ENCODE measurements around the gene NFIC.
"Not testable (repeated sequence)": the region's sequence is repeated elsewhere in the genome, so short reads cannot be mapped to it uniquely, and the experiment has no call there.

NFIC gene

GRCh38 chr19:3440082-3440481 lies 73.7 kb downstream of the NFIC start:
- TF ChIP-seq, protein P1, sequence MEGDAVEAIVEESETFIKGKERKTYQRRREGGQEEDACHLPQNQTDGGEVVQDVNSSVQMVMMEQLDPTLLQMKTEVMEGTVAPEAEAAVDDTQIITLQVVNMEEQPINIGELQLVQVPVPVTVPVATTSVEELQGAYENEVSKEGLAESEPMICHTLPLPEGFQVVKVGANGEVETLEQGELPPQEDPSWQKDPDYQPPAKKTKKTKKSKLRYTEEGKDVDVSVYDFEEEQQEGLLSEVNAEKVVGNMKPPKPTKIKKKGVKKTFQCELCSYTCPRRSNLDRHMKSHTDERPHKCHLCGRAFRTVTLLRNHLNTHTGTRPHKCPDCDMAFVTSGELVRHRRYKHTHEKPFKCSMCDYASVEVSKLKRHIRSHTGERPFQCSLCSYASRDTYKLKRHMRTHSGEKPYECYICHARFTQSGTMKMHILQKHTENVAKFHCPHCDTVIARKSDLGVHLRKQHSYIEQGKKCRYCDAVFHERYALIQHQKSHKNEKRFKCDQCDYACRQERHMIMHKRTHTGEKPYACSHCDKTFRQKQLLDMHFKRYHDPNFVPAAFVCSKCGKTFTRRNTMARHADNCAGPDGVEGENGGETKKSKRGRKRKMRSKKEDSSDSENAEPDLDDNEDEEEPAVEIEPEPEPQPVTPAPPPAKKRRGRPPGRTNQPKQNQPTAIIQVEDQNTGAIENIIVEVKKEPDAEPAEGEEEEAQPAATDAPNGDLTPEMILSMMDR (IDR thresholded peaks at IDR 0.05; ENCODE audit: low read depth, low read length, missing control alignments): peak; percentile 75
- DNase-seq (ENCODE audit: low read depth): no peak
- no peak overlapping the region for H3K4me3 ChIP-seq (ENCODE audit: low read depth, low read length)

DNA sequence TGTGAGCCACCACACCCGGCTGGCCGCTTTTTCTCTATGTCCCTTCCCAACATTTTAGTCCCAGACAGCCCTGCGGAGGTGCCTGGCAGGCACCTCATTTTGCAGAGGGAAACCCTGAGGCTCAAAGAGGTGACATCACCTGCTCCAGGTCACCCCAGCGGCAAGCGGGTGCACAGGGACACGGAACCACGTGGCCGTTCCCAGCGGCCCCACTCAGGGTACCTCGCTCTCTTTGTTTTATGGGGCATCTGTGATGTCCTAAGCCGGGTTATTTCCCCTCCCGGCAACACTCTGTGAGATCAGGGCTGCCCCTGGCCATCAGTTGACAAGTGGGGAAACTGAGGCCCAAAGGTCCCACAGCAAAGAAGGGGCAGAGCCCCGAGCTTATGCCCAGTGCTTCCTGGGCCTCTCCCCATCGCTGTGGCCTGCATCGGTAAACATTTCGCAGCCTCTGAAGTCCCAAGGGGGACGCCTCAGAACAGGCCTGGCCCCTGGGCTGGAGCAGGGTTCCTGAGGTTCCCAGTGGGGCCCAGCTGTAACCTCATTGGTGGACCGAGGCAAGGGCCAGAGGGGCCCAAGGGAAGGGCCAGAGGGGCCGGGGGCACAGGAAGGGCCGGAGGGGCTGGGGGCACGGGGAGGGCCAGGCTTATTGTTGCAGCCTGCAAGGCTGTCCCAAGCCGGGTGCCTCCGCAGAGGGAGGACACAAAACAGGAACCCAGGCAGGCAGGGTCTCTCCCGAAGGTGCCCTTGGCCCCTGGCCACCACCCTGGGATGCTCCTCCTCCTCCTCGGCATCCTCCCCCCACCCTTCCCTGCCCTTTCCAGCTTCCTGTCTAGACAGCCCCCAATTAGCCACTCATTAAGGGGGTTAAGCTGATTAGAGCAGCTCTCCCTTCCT lies 75.0 kb downstream of the NFIC start:
- no peak for DNase-seq (ENCODE audit: low read depth)
- TF ChIP-seq, protein P1 (IDR thresholded peaks at IDR 0.05; ENCODE audit: low read depth, low read length, missing control alignments): no peak
- no peak overlapping the region for H3K4me3 ChIP-seq (ENCODE audit: low read depth, low read length)

GRCh38 chr19:3441986-3442329 lies 75.6 kb downstream of the NFIC start:
- TF ChIP-seq, protein P1 (IDR thresholded peaks at IDR 0.05; ENCODE audit: low read depth, low read length, missing control alignments): no peak
- DNase-seq (ENCODE audit: low read depth): no peak
- no peak overlapping the region for H3K4me3 ChIP-seq (ENCODE audit: low read depth, low read length)

DNA sequence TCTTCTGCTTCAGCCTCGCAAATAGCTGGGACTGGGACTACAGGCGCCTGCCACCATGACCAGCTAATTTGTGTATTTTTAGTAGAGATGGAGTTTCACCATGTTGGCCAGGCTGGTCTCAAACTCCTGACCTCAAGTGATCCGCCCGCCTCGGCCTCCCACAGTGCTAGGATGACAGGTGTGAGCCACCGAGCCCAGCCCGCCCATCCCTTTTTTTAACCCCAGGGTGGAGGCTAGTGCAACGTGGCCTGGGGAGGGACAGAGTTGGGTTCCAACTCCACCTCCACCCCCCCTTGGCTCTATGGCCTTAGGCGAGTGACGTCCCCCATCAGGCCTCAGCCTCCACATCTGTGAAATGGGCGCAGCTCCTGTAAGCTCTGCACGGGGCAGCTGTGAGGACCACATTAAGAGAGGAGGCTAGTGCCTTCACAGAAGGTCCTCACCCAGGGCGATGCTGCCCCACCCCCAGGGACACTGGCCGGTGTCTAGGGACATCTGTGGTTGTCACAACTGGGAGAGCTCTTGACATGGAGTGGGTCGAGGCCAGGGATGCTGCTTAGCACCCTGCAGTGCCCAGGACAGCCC lies 76.2 kb downstream of the NFIC start:
- no peak overlapping the region for H3K4me3 ChIP-seq (ENCODE audit: low read depth, low read length)
- TF ChIP-seq, protein P1 (IDR thresholded peaks at IDR 0.05; ENCODE audit: low read depth, low read length, missing control alignments): no peak
- no peak for DNase-seq (ENCODE audit: low read depth)

GRCh38 chr19:3443840-3444694 lies 77.7 kb downstream of the NFIC start:
- TF ChIP-seq, protein P1 (IDR thresholded peaks at IDR 0.05; ENCODE audit: low read depth, low read length, missing control alignments): no peak
- DNase-seq (ENCODE audit: low read depth): no peak
- H3K4me3 ChIP-seq (ENCODE audit: low read depth, low read length): no peak overlapping the region

- TF ChIP-seq, protein P1 (IDR thresholded peaks at IDR 0.05; ENCODE audit: low read depth, low read length, missing control alignments): no peak
- no peak for DNase-seq (ENCODE audit: low read depth)
- H3K4me3 ChIP-seq (ENCODE audit: low read depth, low read length): no peak overlapping the region
Observed at GRCh38 chr19:3444695-3445234, 78.4 kb downstream of the NFIC start.

DNA sequence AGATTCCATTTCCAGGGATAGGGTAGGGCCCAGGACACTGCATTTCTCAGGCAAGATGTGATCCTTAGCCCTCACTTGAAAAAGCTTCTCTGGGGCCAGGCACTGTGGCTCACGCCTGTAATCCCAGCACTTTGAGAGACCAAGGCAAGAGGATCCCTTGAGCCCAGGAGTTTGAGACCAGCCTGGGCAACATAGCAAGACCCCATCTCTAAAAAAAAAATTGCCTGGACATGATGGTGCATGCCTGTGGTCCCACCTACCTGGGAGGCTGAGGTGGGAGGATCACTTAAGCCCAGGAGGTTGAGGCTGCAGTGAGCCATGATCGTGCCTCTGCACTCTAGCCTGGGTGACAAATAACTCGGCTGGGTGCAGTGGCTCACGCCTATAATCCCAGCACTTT lies 80.3 kb downstream of the NFIC start:
- not testable (repeated sequence) for DNase-seq (ENCODE audit: low read depth); H3K4me3 ChIP-seq (ENCODE audit: low read depth, low read length)
